Transverse colon (tissue), 3 donors: ENCODE measurements around the gene SYNGR1.

Source experiments
- CTCF ChIP-seq, 5 experiments: fragments of 200-600 bp in 3 of 5; fragments of 450-650 bp in 2 of 5; sonication (generic) in 3 of 5; IDR thresholded peaks; 1 replicate in 2 of 5; 2 replicates in 3 of 5; pipeline ENCODE4 v1.5.1; 2016 to 2017; ENCODE audit warnings: antibody characterized with exemption in 5 of 5, inconsistent platforms in 3 of 5, mild to moderate bottlenecking in 2 of 5, moderate library complexity in 1 of 5
- EP300 ChIP-seq: sonication (generic); formaldehyde crosslinking; IDR thresholded peaks from one replicate; pipeline ENCODE4 v1.6.1; 2017; ENCODE audit warnings: antibody characterized with exemption, low read depth
- POLR2A ChIP-seq: fragments of 450-650 bp; IDR thresholded peaks from one replicate; pipeline ENCODE4 v1.6.1; 2016; ENCODE audit warnings: antibody characterized with exemption, mild to moderate bottlenecking, moderate library complexity

- TF ChIP-seq CTCF (IDR thresholded peaks at IDR 0.05), result no peak
- no peak for TF ChIP-seq POLR2A
- TF ChIP-seq EP300, result no peak
Observed at GRCh38 chr22:39317775-39318506, 31.9 kb upstream of the SYNGR1 start.
